Neural cell (in vitro differentiated cells): ENCODE results near the gene ZNF385C. TPM values are rescaled to one million over a fixed set of nuclear protein-coding genes. Genes with fewer than 3 reads are reported as not detected.

Source experiments
- H2AFZ ChIP-seq: fragments of 200-600, 300-800 bp; sonication (generic), shearing (Covaris generic); 2 replicates; pipeline ENCODE4 v1.6.0; 2014; ENCODE audit warnings: low read depth, mild to moderate bottlenecking, antibody characterized with exemption, low read length, moderate library complexity
- H3F3A ChIP-seq: fragments of 200-600 bp; shearing (Covaris generic); 2 replicates; pipeline ENCODE4 v1.6.1; 2016; ENCODE audit warnings: mild to moderate bottlenecking, moderate library complexity, mixed read lengths, antibody characterized with exemption, low read length; ENCODE audit not compliant: insufficient read depth, poor library complexity, severe bottlenecking
- H3K27ac ChIP-seq: fragments of 200-600, 300-800 bp; sonication (generic), shearing (Covaris generic); 2 replicates; pipeline ENCODE4 v1.5.1; 2014; ENCODE audit warnings: mild to moderate bottlenecking, low read length, moderate library complexity
- H3K27me3 ChIP-seq: fragments of 300-800, 200-600 bp; sonication (generic), shearing (Covaris generic); 2 replicates; pipeline ENCODE4 v1.6.0; 2014; ENCODE audit warnings: mild to moderate bottlenecking, low read depth, low read length, moderate library complexity; ENCODE audit not compliant: insufficient read depth
- H3K36me3 ChIP-seq: fragments of 300-800, 200-600 bp; sonication (generic), shearing (Covaris generic); 2 replicates; pipeline ENCODE4 v1.5.1; 2014; ENCODE audit warnings: mild to moderate bottlenecking, antibody characterized with exemption, low read length, moderate library complexity; ENCODE audit not compliant: insufficient read depth
- H3K4me2 ChIP-seq: fragments of 300-800, 200-600 bp; sonication (generic), shearing (Covaris generic); 2 replicates; pipeline ENCODE4 v1.6.0; 2014; ENCODE audit warnings: mild to moderate bottlenecking, low read length
- H3K4me3 ChIP-seq: fragments of 300-800, 200-600 bp; sonication (generic), shearing (Covaris generic); 2 replicates; pipeline ENCODE4 v1.5.1; 2014; ENCODE audit warnings: mild to moderate bottlenecking, low read length, moderate library complexity
- H3K79me2 ChIP-seq: fragments of 200-600 bp; shearing (Covaris generic); replicated peaks from 2 replicates; pipeline ENCODE4 v1.6.0; 2014; ENCODE audit warnings: mild to moderate bottlenecking, low read length, moderate library complexity; ENCODE audit not compliant: insufficient read depth
- H3K9ac ChIP-seq: fragments of 300-800, 200-600 bp; sonication (generic), shearing (Covaris generic); 2 replicates; pipeline ENCODE4 v1.6.1; 2016; ENCODE audit warnings: mild to moderate bottlenecking, low read length, mixed read lengths
- H3K9me2 ChIP-seq: fragments of 200-600 bp; shearing (Covaris generic); 2 replicates; pipeline ENCODE4 v1.6.1; 2016; ENCODE audit warnings: mild to moderate bottlenecking, low read length, mixed read lengths; ENCODE audit not compliant: insufficient read depth
- H3K9me3 ChIP-seq: fragments of 200-600, 300-800 bp; sonication (generic), shearing (Covaris generic); 2 replicates; pipeline ENCODE4 v1.6.1; 2016; ENCODE audit warnings: mild to moderate bottlenecking, mixed run types, low read length, moderate library complexity, mixed read lengths
- H4K20me1 ChIP-seq: fragments of 200-600 bp; shearing (Covaris generic); 2 replicates; pipeline ENCODE4 v1.6.1; 2016; ENCODE audit warnings: mild to moderate bottlenecking, mixed run types; ENCODE audit not compliant: insufficient read depth
- EP300 ChIP-seq: fragments of 450-650 bp; conservative IDR thresholded peaks from 2 replicates; pipeline ENCODE4 v1.6.1; 2014; ENCODE audit warnings: antibody characterized with exemption, mild to moderate bottlenecking, moderate library complexity; ENCODE audit not compliant: poor library complexity, severe bottlenecking
- EZH2 ChIP-seq: fragments of 200-600, 300-800 bp; shearing (Covaris generic), sonication (generic); IDR thresholded peaks from 2 replicates; pipeline ENCODE4 v1.6.1; 2014; ENCODE audit warnings: antibody characterized with exemption, low read length, borderline replicate concordance, mild to moderate bottlenecking; ENCODE audit not compliant: insufficient read depth, poor library complexity, severe bottlenecking
- MXI1 ChIP-seq: fragments of 450-650 bp; conservative IDR thresholded peaks from 2 replicates; pipeline ENCODE4 v1.6.1; 2014; ENCODE audit warnings: antibody characterized with exemption, mild to moderate bottlenecking; ENCODE audit not compliant: poor library complexity, severe bottlenecking
- POLR2AphosphoS5 ChIP-seq: IDR thresholded peaks from 2 replicates; pipeline ENCODE4 v1.6.1; 2012
- RAD21 ChIP-seq: fragments of 450-650 bp; conservative IDR thresholded peaks from 2 replicates; pipeline ENCODE4 v1.6.1; 2014; ENCODE audit warnings: antibody characterized with exemption, mild to moderate bottlenecking, moderate library complexity
- SMC3 ChIP-seq: fragments of 450-650 bp; conservative IDR thresholded peaks from 2 replicates; pipeline ENCODE4 v1.6.1; 2014; ENCODE audit warnings: antibody characterized with exemption, mild to moderate bottlenecking, moderate library complexity; ENCODE audit not compliant: poor library complexity
- TAF1 ChIP-seq: IDR thresholded peaks from 2 replicates; pipeline ENCODE4 v1.6.1; 2012; ENCODE audit warnings: low read depth
- polyA plus RNA-seq: library from polyadenylated mRNA; depleted of rRNA; stranded (reverse); fragments of >200 nt; gene quantifications from 2 replicates; pipeline ENCODE4 v1.2.3, GENCODE V29; 2014
- TF ChIP-seq, protein P1 (sequence below): fragments of 450-650 bp; IDR thresholded peaks from 2 replicates; pipeline ENCODE4 v1.5.1; 2014; ENCODE audit warnings: antibody characterized with exemption, mild to moderate bottlenecking, moderate library complexity; ENCODE audit not compliant: poor library complexity, severe bottlenecking
- TF ChIP-seq, protein P2 (sequence below): IDR thresholded peaks from 2 replicates; pipeline ENCODE4 v1.6.1; 2012; ENCODE audit warnings: borderline replicate concordance

Gene ZNF385C
- polyA plus RNA-seq, 1 donor from 2014 or later: 0.69 TPM

DNA sequence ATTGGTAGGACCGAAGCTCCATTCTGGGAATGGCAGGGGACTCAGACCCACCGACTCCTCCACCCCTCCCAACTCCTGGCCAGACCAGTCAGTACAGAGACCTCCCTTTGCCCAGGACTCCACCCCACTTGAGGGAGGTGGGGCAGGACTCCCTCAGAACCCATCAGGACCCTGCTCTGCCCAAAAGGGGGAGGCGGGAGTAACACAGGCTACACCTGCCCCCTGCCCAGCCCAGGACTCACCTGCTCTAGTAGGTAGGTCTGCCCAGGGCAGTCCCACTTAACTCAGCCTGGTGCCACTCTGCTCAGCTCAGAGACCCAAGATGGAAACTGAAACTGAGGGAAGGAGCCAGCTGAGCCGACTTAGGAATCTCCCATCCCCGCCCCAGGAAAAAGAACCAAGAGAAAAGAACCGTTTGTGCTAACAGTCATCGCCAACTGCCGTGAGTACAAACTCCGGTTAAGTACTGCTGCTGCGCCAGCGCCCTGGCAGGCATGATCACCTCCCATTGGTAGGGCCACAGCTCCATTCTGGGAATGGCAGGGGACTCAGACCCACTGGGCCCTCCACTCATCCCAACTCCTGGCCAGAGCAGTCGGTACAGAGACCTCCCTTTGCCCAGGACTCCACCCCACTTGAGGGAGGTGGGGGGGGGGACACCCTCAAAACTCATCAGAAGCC lies 13.7 kb upstream of the ZNF385C start:
- H3K4me3 ChIP-seq: no peak overlapping the region
- no peaks in the 10 kb centered on the region for H3K79me2 ChIP-seq
- H3K9me2 ChIP-seq: no peaks in the 10 kb centered on the region
- no peaks in the 10 kb centered on the region for H3K9me3 ChIP-seq
- H3K4me2 ChIP-seq: no peak overlapping the region
- H3F3A ChIP-seq: no peaks in the 10 kb centered on the region
- H3K9ac ChIP-seq: no peak overlapping the region
- no peaks in the 10 kb centered on the region for H3K36me3 ChIP-seq
- no peak overlapping the region for H2AFZ ChIP-seq
- H4K20me1 ChIP-seq: no peaks in the 10 kb centered on the region
- H3K27ac ChIP-seq: no peak overlapping the region
- no peaks in the 10 kb centered on the region for H3K27me3 ChIP-seq
- TF ChIP-seq POLR2AphosphoS5 (no peak), TAF1 (no peak), EP300 (no peak), RAD21 (no peak), MXI1 (no peak), SMC3 (no peak), EZH2 (no peak)
- TF ChIP-seq, protein P1, sequence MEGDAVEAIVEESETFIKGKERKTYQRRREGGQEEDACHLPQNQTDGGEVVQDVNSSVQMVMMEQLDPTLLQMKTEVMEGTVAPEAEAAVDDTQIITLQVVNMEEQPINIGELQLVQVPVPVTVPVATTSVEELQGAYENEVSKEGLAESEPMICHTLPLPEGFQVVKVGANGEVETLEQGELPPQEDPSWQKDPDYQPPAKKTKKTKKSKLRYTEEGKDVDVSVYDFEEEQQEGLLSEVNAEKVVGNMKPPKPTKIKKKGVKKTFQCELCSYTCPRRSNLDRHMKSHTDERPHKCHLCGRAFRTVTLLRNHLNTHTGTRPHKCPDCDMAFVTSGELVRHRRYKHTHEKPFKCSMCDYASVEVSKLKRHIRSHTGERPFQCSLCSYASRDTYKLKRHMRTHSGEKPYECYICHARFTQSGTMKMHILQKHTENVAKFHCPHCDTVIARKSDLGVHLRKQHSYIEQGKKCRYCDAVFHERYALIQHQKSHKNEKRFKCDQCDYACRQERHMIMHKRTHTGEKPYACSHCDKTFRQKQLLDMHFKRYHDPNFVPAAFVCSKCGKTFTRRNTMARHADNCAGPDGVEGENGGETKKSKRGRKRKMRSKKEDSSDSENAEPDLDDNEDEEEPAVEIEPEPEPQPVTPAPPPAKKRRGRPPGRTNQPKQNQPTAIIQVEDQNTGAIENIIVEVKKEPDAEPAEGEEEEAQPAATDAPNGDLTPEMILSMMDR: no peak
- TF ChIP-seq, protein P2, sequence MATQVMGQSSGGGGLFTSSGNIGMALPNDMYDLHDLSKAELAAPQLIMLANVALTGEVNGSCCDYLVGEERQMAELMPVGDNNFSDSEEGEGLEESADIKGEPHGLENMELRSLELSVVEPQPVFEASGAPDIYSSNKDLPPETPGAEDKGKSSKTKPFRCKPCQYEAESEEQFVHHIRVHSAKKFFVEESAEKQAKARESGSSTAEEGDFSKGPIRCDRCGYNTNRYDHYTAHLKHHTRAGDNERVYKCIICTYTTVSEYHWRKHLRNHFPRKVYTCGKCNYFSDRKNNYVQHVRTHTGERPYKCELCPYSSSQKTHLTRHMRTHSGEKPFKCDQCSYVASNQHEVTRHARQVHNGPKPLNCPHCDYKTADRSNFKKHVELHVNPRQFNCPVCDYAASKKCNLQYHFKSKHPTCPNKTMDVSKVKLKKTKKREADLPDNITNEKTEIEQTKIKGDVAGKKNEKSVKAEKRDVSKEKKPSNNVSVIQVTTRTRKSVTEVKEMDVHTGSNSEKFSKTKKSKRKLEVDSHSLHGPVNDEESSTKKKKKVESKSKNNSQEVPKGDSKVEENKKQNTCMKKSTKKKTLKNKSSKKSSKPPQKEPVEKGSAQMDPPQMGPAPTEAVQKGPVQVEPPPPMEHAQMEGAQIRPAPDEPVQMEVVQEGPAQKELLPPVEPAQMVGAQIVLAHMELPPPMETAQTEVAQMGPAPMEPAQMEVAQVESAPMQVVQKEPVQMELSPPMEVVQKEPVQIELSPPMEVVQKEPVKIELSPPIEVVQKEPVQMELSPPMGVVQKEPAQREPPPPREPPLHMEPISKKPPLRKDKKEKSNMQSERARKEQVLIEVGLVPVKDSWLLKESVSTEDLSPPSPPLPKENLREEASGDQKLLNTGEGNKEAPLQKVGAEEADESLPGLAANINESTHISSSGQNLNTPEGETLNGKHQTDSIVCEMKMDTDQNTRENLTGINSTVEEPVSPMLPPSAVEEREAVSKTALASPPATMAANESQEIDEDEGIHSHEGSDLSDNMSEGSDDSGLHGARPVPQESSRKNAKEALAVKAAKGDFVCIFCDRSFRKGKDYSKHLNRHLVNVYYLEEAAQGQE: no peak

DNA sequence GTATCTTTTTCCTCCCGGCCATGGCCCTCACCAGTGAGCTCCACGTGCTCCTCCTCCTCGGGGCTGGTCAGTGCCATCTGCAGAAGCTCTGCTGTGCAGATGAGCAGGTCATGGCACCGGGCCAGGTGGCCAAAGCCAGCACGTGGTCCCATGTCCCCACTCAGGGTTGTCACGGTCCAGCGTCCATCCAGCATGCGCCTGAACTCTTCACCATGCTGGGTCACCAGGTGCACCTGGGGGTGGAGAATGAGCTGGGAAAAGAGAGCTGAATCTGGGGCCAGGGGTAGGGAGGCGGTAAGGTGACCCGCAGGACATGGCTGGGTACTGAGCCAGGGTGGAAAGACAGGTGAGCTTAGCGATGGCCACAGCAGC lies 13.0 kb upstream of the ZNF385C start:
- Histone ChIP-seq H3F3A (no peaks in the 10 kb centered on the region), H2AFZ (no peak overlapping the region), H3K9me2 (no peaks in the 10 kb centered on the region), H3K4me3 (no peak overlapping the region), H3K9me3 (no peaks in the 10 kb centered on the region), H3K27me3 (no peaks in the 10 kb centered on the region), H3K4me2 (no peak overlapping the region), H4K20me1 (no peaks in the 10 kb centered on the region), H3K36me3 (no peaks in the 10 kb centered on the region), H3K9ac (no peak overlapping the region), H3K27ac (no peak overlapping the region), H3K79me2 (no peaks in the 10 kb centered on the region)
- TF ChIP-seq EP300 (no peak), RAD21 (no peak), SMC3 (no peak), EZH2 (no peak), MXI1 (no peak), TAF1 (no peak)
- TF ChIP-seq, protein P2: no peak
- TF ChIP-seq, protein P1: no peak
